Muscle layer of colon (tissue), 2 donors: Measurements from ENCODE around the gene SPCS3.

Experiments
- H3K27ac ChIP-seq: one replicate; pipeline ENCODE4 v1.7.0; 2013; ENCODE audit warnings: low read depth, mild to moderate bottlenecking, low read length, moderate library complexity
- H3K27me3 ChIP-seq, 2 donors: one replicate each; pipeline ENCODE4 v1.7.0; 2013; ENCODE audit warnings: low read length in 2 of 2, mild to moderate bottlenecking in 2 of 2; ENCODE audit not compliant: insufficient read depth in 2 of 2, control insufficient read depth in 1 of 2
- H3K36me3 ChIP-seq: one replicate; pipeline ENCODE4 v1.7.0; 2013; ENCODE audit warnings: mild to moderate bottlenecking, low read length; ENCODE audit not compliant: insufficient read depth
- H3K4me1 ChIP-seq: one replicate; pipeline ENCODE4 v1.7.0; 2013; ENCODE audit warnings: mild to moderate bottlenecking, low read length; ENCODE audit not compliant: insufficient read depth
- H3K4me3 ChIP-seq, 2 donors: one replicate each; pipeline ENCODE4 v1.7.0; 2013; ENCODE audit warnings: low read length in 2 of 2, low read depth in 1 of 2, mild to moderate bottlenecking in 1 of 2, moderate library complexity in 1 of 2
- H3K9ac ChIP-seq: one replicate; pipeline ENCODE4 v1.7.0; 2013; ENCODE audit warnings: low read length
- H3K9me3 ChIP-seq: one replicate; pipeline ENCODE4 v1.7.0; 2013; ENCODE audit warnings: mild to moderate bottlenecking, low read length
- donor health status: abdominal sarcoma.
- donor health status: Adenocarcinoma of cecum.

The SPCS3 gene

DNA sequence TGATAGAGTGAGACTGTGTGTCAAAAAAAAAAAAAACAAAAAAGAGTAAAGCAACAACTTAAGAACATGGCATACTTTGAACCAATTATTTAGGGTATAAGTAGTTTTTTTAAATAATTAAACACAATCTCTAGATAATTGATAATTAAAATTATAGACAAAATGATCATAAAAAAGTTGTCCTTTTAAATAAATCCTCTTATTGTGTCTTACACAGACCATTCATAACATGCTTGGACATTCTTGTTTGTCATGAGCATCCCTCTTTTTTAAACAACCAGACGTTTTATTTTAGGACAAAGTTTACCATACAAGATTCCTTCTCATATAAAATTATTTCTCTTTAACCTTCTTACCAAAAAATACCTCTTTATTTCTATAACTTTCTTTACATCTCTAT, 35.1 kb downstream of the SPCS3 start:
- H3K4me3 ChIP-seq = no peak overlapping the region
- no peaks in the 10 kb centered on the region for H3K36me3 ChIP-seq
- H3K4me1 ChIP-seq = no peaks in the 10 kb centered on the region
- no peak overlapping the region for H3K27ac ChIP-seq
- H3K9me3 ChIP-seq = no peaks in the 10 kb centered on the region
- no peak overlapping the region for H3K9ac ChIP-seq
- H3K27me3 ChIP-seq = no peaks in the 10 kb centered on the region

DNA sequence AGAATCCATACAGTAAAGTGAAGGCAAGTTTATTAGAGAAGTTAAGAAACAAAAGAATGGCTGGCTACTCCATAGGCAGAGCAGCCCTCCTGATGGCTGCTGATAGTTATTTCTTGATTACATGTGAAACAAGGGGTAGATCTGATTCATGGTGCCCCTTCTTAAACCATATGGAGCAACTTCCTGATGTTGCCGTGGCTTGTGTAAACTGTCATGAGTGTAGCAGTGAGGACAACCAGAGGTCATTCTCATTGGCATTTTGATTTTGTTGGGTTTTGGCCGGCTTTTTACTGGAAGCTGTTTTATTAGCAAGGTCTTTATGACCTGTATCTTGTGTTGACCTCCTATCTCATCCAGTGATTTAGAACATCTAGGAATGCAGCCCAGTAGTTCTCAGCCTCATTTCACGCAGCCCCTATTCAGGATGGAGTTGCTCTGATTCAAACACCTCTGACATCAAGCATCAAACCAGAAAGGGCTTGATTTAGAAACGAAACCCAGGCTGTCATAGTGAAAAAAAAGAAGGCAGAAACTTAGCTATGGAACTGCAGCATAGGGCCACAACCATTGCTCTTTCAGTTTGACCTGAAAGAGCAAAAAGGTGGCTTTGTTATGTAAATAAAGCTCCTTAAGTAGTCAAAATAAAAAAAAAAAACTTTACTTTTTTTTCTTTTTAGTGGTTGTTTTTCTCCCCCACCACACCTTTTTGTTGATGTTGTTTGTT, 37.8 kb downstream of the SPCS3 start:
- H3K9ac ChIP-seq = no peak overlapping the region
- H3K9me3 ChIP-seq = no peaks in the 10 kb centered on the region
- no peaks in the 10 kb centered on the region for H3K36me3 ChIP-seq
- no peaks in the 10 kb centered on the region for H3K4me1 ChIP-seq
- H3K27me3 ChIP-seq = no peaks in the 10 kb centered on the region
- no peak overlapping the region for H3K4me3 ChIP-seq
- H3K27ac ChIP-seq = no peak overlapping the region

GRCh38 chr4:176358083-176358469, 38.3 kb downstream of the SPCS3 start:
- H3K4me3 ChIP-seq = no peak overlapping the region

GRCh38 chr4:176359590-176359989, 39.8 kb downstream of the SPCS3 start:
- Histone ChIP-seq H3K27ac (no peak overlapping the region), H3K36me3 (no peaks in the 10 kb centered on the region), H3K9ac (no peak overlapping the region)

More at GRCh38 chr4:176358083-176358469, 38.3 kb downstream of the SPCS3 start:
- Histone ChIP-seq H3K27ac (no peak overlapping the region), H3K9ac (no peak overlapping the region), H3K9me3 (no peaks in the 10 kb centered on the region), H3K27me3 (no peaks in the 10 kb centered on the region), H3K36me3 (no peaks in the 10 kb centered on the region), H3K4me1 (no peaks in the 10 kb centered on the region)

DNA sequence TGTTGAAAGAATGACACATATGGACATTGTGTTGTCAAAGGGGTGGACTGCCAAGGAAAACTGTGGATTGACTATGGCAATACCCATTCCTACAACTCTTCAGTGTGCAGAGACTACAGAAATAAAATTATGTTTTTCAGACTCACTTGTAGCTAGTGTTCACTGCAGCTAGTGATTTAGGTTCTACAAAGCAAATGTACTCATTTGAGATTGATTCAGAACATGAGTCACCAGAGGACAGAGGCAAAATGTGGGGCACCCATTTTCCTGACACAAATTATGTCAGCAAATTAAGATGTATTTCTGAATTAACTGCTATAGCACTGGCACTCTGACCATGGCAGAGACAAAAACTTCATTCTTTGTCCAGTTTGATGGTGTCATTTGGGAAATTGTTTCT, 40.7 kb downstream of the SPCS3 start:
- no peaks in the 10 kb centered on the region for H3K9me3 ChIP-seq
- H3K27me3 ChIP-seq = no peaks in the 10 kb centered on the region
- H3K9ac ChIP-seq = no peak overlapping the region
- H3K36me3 ChIP-seq = no peaks in the 10 kb centered on the region
- no peak overlapping the region for H3K27ac ChIP-seq
- no peaks in the 10 kb centered on the region for H3K4me1 ChIP-seq
- H3K4me3 ChIP-seq = no peak overlapping the region

More at GRCh38 chr4:176359590-176359989, 39.8 kb downstream of the SPCS3 start:
- Histone ChIP-seq H3K27me3 (no peaks in the 10 kb centered on the region), H3K9me3 (no peaks in the 10 kb centered on the region), H3K4me1 (no peaks in the 10 kb centered on the region), H3K4me3 (no peak overlapping the region)

DNA sequence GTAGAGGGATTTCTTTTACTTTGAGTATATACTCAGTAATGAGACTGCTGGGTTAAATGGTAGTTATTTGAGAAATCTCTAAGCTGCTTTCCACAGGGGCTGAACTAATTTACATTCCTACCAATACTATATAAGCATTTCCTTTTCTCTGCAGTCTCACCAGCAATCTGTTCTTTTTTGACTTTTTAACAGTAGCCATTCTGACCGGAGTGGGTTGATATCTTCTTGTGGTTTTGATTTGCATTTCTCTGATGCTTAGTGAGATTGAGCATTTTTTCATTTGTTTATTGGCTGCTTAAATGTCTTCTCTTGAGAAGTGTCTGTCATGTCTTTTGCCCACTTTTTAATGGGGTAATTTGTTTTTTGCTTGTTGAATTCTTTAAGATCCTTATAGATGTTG, 43.3 kb downstream of the SPCS3 start:
- Histone ChIP-seq H3K4me3 (no peak overlapping the region), H3K27me3 (no peaks in the 10 kb centered on the region), H3K9me3 (no peaks in the 10 kb centered on the region), H3K9ac (no peak overlapping the region), H3K27ac (no peak overlapping the region), H3K4me1 (no peaks in the 10 kb centered on the region), H3K36me3 (no peaks in the 10 kb centered on the region)

- no peaks in the 10 kb centered on the region for H3K27me3 ChIP-seq
- H3K9me3 ChIP-seq = no peaks in the 10 kb centered on the region
- no peak overlapping the region for H3K4me3 ChIP-seq
- no peaks in the 10 kb centered on the region for H3K4me1 ChIP-seq
- no peaks in the 10 kb centered on the region for H3K36me3 ChIP-seq
- no peak overlapping the region for H3K9ac ChIP-seq
- no peak overlapping the region for H3K27ac ChIP-seq
Observed at GRCh38 chr4:176367771-176368465, 48.2 kb downstream of the SPCS3 start.

DNA sequence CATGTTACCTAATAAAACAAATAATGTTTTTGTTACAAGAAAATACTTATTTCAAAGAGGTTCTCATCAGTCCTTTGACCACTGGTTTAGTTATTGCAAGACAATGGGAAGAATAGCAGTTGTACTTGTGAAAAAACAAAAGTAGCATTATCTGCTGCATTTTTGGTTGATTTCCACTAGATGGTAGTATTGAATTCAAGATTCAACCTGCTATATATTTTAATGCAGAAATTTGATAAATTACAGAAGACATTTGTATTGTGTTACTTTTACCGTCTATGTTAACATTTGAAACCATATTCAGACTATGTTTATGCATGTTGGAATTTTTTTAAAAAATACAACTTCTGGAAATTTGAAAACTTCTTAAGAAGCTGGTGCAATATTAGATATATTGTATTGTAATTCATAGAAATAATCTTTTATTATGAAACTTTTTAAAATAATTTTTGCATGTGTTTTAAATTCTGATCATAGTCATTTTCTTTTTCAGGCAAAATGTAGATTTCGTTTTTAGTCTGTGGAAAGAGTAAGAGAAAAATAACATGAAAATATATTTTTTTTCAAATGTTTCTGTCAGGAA, 56.4 kb downstream of the SPCS3 start:
- H3K27me3 ChIP-seq = no peaks in the 10 kb centered on the region
- H3K9me3 ChIP-seq = no peaks in the 10 kb centered on the region
- no peaks in the 10 kb centered on the region for H3K4me1 ChIP-seq
- no peak overlapping the region for H3K9ac ChIP-seq
- no peak overlapping the region for H3K4me3 ChIP-seq
- no peaks in the 10 kb centered on the region for H3K36me3 ChIP-seq
- H3K27ac ChIP-seq = no peak overlapping the region

DNA sequence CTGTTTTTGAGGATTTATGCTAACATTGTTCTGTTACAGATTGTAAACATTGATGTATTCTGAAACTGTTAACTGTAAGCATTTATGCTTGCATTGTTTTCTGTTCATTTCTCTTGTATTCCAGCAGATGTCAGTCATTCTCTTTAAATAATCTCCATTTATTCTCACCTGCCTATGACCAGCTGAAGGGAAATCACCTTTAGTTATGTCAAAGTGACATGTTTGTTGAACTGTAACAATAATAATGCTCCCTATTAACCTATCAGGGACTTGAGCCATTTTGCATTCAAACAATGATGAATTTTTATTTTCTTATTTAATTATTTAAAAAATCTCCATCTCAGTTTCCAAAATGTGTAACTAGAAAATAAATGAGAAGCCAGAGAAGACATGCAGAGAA, 58.0 kb downstream of the SPCS3 start:
- Histone ChIP-seq H3K36me3 (no peaks in the 10 kb centered on the region), H3K4me3 (no peak overlapping the region), H3K9me3 (no peaks in the 10 kb centered on the region), H3K9ac (no peak overlapping the region), H3K4me1 (no peaks in the 10 kb centered on the region), H3K27me3 (no peaks in the 10 kb centered on the region), H3K27ac (no peak overlapping the region)

- Histone ChIP-seq H3K27me3 (no peaks in the 10 kb centered on the region), H3K4me1 (no peaks in the 10 kb centered on the region), H3K4me3 (no peak overlapping the region), H3K9ac (no peak overlapping the region), H3K9me3 (no peaks in the 10 kb centered on the region), H3K36me3 (no peaks in the 10 kb centered on the region), H3K27ac (no peak overlapping the region)
Observed at GRCh38 chr4:176380352-176381157, 60.8 kb downstream of the SPCS3 start.
